ENCODE results near the gene DGAT2.
"Not testable (repeated sequence)": the region's sequence is repeated elsewhere in the genome, so short reads cannot be mapped to it uniquely, and the experiment has no call there.

Gene DGAT2

GRCh38 chr11:75754933-75755332 lies 13.6 kb upstream of the DGAT2 start:
- DNase-seq = not testable (repeated sequence)

GRCh38 chr11:75757651-75758050 lies 10.9 kb upstream of the DGAT2 start:
- no peak for DNase-seq

- DNase-seq = no peak
These were observed 8.7 kb upstream of the DGAT2 start for GRCh38 chr11:75759832-75760231.

GRCh38 chr11:75760243-75760642 lies 8.3 kb upstream of the DGAT2 start:
- DNase-seq = no peak

- DNase-seq = no peak
These were observed 7.7 kb upstream of the DGAT2 start for GRCh38 chr11:75760710-75761493.

- no peak for DNase-seq
These were observed 6.4 kb upstream of the DGAT2 start for GRCh38 chr11:75762158-75762557.

- DNase-seq = no peak
These were observed 5.7 kb upstream of the DGAT2 start for GRCh38 chr11:75762885-75763284.

- no peak for DNase-seq
These were observed 4.7 kb upstream of the DGAT2 start for GRCh38 chr11:75763846-75764245.

- no peak for DNase-seq
These were observed 3.5 kb upstream of the DGAT2 start for GRCh38 chr11:75765116-75765515.

- DNase-seq = no peak
These were observed 1.9 kb upstream of the DGAT2 start for GRCh38 chr11:75766443-75767227.

- no peak for DNase-seq
These were observed 1.4 kb upstream of the DGAT2 start for GRCh38 chr11:75767228-75767572.

- DNase-seq = no peak
These were observed 826 bp upstream of the DGAT2 start for GRCh38 chr11:75767793-75768111.

- no peak for DNase-seq
These were observed 562 bp downstream of the DGAT2 start for GRCh38 chr11:75768909-75769771.

GRCh38 chr11:75770102-75770501 lies 1.5 kb downstream of the DGAT2 start:
- DNase-seq = no peak

GRCh38 chr11:75771646-75772410 lies 3.2 kb downstream of the DGAT2 start:
- DNase-seq = no peak

GRCh38 chr11:75773595-75774353 lies 5.2 kb downstream of the DGAT2 start:
- no peak for DNase-seq

GRCh38 chr11:75775056-75775455 lies 6.5 kb downstream of the DGAT2 start:
- DNase-seq = no peak

- DNase-seq = no peak
These were observed 8.0 kb downstream of the DGAT2 start for GRCh38 chr11:75776546-75776945.

GRCh38 chr11:75777461-75778110 lies 9.0 kb downstream of the DGAT2 start:
- DNase-seq = no peak

GRCh38 chr11:75778962-75779361 lies 10.4 kb downstream of the DGAT2 start:
- DNase-seq = no peak

- DNase-seq = no peak
These were observed 11.4 kb downstream of the DGAT2 start for GRCh38 chr11:75779960-75780359.

GRCh38 chr11:75780888-75781287 lies 12.3 kb downstream of the DGAT2 start:
- DNase-seq = no peak

Data from NCI-H446 (cell line).